ENCODE results near the gene ZNF599.

- TF ChIP-seq CTCF (IDR thresholded peaks at IDR 0.05; ENCODE audit: low read depth, low read length, poor library complexity, severe bottlenecking): no peak
- TF ChIP-seq EZH2phosphoT487 (IDR thresholded peaks at IDR 0.05; ENCODE audit: borderline replicate concordance, low read length): no peak
Observed at GRCh38 chr19:34772697-34773554, at the start of gene ZNF599.

Measured in DOHH2 (cell line).